GM10266 (cell line): ENCODE data around the gene NHLH2.
A peak's percentile ranks its signal among the peaks of the same experiment; 100 is the strongest.

Experiments used
- DNase-seq: peaks from one replicate; pipeline ENCODE4 v3.0.0; 2012; ENCODE audit errors: extremely low spot score
- TF ChIP-seq, protein P1 (sequence below): IDR thresholded peaks from 2 replicates; pipeline ENCODE4 v1.5.1; 2012; ENCODE audit warnings: mild to moderate bottlenecking, low read depth; ENCODE audit not compliant: control insufficient read depth, insufficient read depth; ENCODE audit errors: missing control alignments

Gene NHLH2

DNA sequence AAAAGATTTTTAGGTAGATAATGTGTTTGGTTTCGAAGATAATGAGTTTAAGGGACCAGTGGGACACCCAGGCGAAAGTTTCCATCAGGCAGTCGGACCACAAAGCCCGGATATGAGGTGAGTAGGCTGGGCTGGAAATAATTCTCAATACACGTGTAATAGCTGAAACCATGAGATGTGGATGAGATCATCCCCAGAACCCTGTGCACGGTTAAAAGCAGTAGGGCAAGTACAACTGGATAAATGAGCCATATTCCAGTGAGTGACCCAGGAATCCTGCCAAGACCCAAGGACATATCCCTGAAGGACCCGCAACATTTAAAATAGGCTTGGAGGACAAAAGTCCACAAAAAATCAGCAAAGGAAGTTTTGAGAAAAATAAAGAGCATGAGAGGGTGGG is 21.5 kb upstream of the NHLH2 start:
- DNase-seq, result no peak

DNA sequence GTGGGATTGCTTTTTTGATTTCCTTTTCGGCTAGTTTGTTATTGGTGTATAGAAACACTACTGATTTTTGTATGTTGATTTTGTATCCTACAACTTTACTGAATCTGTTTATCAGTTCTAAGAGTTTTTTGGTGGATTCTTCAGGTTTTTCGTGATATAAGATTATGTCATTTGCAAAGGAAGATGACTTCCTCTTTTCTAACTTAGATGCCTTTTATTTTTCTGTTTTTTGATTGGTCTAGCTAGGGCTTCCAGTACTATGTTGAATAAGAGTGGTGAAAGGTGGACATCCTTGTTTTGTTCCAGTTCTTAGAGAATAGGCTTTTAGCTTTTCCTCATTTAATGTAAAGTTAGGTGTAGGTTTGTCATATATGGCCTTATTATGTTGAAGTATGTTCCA is 13.1 kb upstream of the NHLH2 start:
- TF ChIP-seq, protein P1, sequence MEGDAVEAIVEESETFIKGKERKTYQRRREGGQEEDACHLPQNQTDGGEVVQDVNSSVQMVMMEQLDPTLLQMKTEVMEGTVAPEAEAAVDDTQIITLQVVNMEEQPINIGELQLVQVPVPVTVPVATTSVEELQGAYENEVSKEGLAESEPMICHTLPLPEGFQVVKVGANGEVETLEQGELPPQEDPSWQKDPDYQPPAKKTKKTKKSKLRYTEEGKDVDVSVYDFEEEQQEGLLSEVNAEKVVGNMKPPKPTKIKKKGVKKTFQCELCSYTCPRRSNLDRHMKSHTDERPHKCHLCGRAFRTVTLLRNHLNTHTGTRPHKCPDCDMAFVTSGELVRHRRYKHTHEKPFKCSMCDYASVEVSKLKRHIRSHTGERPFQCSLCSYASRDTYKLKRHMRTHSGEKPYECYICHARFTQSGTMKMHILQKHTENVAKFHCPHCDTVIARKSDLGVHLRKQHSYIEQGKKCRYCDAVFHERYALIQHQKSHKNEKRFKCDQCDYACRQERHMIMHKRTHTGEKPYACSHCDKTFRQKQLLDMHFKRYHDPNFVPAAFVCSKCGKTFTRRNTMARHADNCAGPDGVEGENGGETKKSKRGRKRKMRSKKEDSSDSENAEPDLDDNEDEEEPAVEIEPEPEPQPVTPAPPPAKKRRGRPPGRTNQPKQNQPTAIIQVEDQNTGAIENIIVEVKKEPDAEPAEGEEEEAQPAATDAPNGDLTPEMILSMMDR, result no peak
- no peak for DNase-seq

More for the DNA sequence above, 21.5 kb upstream of the NHLH2 start:
- TF ChIP-seq, protein P1, result no peak

- no peak for DNase-seq
- TF ChIP-seq, protein P1, result no peak
These were observed 10.0 kb upstream of the NHLH2 start for GRCh38 chr1:115850937-115851336.

- no peak for DNase-seq
These were observed 6.9 kb upstream of the NHLH2 start for GRCh38 chr1:115847787-115848186.

GRCh38 chr1:115842948-115843347 is 2.0 kb upstream of the NHLH2 start:
- DNase-seq, result no peak
- TF ChIP-seq, protein P1, result no peak

More at GRCh38 chr1:115847787-115848186, 6.9 kb upstream of the NHLH2 start:
- TF ChIP-seq, protein P1, result no peak

GRCh38 chr1:115839679-115840237 is 1.2 kb downstream of the NHLH2 start:
- DNase-seq, result no peak
- TF ChIP-seq, protein P1, result no peak

DNA sequence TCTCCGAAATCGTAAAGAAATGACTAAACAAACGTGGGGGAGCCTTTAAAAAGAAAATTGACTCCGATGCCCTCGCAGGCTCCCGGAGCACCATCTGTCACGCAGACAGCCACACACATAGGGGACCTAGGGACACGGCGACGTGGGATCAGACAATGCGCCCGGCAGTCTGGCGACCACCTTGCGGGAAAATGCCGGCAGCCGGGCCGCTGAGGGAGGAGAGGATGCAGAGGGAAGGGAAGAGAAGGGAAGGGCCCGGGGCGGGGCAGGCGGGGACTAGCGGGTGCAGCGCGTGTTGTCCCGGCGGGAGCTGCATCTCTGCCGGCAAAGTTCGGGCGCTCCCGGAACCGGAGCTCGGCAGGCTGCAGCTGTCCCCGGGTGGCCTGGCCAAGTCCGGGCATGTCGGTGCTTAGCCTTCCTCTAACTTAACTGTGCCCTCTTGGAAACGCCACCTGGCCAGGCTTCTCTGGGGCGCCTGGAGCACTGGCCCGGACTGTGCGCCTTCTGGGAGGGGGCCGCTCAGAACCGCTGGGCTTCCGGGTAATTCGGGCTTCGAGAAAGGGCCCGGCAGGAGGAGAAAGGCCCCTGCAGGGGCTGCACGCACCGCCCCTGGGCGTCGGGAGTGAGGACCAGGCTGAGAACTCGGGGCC is 1.8 kb downstream of the NHLH2 start:
- DNase-seq, result peak; percentile 47
- TF ChIP-seq, protein P1, result no peak
